ENCODE measurements around the gene EXOC1. TPM values are rescaled to one million over a fixed set of nuclear protein-coding genes. Genes with fewer than 3 reads are reported as not detected.

Gene EXOC1
- total and polyA plus RNA-seq, 4 donors = 12.1 to 50.4 (median 32.6) TPM

DNA sequence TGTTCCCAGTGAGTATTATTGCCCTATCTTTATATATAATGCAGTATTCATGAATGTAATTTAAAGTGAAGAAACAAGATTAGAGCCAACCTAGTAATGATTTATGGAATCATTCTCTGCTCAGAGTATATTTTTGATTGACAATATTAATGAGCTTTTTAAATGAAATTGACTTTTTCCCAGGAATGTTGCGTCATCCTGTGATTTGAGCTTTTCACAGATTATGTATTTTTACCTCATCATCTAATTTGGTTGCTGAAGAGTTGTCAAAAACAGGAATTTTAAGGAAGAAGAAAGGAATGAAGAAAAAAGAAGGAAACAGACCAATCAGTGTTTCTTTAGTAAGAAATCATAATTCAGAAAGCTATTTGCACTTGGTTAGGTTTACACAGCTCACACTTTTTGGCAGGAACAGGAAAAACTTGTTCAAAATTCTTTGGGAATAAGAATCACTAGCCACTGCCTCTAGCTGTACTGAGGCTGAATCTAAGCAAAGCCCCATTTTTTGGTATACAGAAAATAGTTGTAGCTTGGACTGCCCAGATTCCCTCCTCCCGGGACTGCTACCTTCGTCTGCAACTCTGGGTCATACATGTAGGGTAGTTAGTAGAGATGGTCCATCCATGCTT lies 27.3 kb downstream of the EXOC1 start:
- no peaks in the 10 kb centered on the region for H3K27me3 ChIP-seq (ENCODE audit: control insufficient read depth in 1 of 2, insufficient read depth in 2 of 2, low read length in 1 of 2)
- no peaks in the 10 kb centered on the region for H3K4me1 ChIP-seq (ENCODE audit: control insufficient read depth in 1 of 2, insufficient read depth in 2 of 2, low read length in 2 of 2)
- H3K4me3 ChIP-seq (ENCODE audit: low read length in 2 of 2) = no peak overlapping the region
- H3K36me3 ChIP-seq (ENCODE audit: control insufficient read depth in 1 of 2, insufficient read depth in 2 of 2, low read length in 1 of 2) = peaks cover 3 to 9% of the 10 kb centered on the region in 2 donors
- intact Hi-C loops (cut with DNase I) = no loop called here
- H3K9me3 ChIP-seq (ENCODE audit: control insufficient read depth, low read length) = no peaks in the 10 kb centered on the region
- ATAC-seq (ENCODE audit: low FRiP score) (no peak), DNase-seq (no peak)
- 97% methylated on average over 3 of the region's 3 CpGs for WGBS, 2 donors
- no peak overlapping the region for H3K27ac ChIP-seq (ENCODE audit: low read depth in 1 of 2, low read length in 2 of 2)

DNA sequence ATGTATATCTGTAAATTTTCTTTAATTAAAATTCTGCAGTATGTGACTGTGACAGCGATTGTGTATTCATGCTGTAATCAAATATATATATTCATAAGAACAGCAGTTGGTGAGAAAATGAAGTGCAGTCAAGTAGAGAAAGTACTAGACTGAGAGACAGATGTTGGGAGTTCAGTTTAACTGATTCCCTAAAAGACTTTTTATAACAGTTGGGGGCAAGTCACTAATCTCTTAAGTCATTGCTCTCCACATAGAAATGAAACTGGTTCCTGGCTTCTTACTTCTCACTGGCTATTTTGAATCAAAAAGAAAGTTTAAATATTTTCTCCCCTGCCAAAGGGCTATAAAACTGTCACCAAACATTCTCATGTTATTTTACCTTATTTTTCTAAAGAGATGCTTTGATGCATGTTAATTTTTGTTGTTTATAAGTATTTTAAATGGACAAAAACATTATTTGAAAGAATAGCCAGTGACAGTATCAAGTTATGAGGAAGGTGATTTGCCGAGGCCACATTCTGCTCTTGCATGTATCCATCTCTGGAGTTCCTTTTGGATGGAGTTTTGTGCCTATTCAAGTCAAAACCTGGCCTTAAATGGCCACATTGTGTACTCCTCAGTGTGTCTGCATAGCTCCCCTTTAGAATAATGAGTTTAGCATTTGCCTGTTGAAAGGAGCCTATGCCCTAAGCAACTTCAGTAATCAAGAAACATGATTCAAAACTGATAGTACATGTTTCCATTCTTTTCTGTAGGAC lies 30.8 kb downstream of the EXOC1 start:
- Histone ChIP-seq H3K27me3 (ENCODE audit: control insufficient read depth in 1 of 2, insufficient read depth in 2 of 2, low read length in 1 of 2) (no peaks in the 10 kb centered on the region), H3K36me3 (ENCODE audit: control insufficient read depth in 1 of 2, insufficient read depth in 2 of 2, low read length in 1 of 2) (peaks cover 2 to 9% of the 10 kb centered on the region in 2 donors), H3K27ac (ENCODE audit: low read depth in 1 of 2, low read length in 2 of 2) (no peak overlapping the region), H3K4me3 (ENCODE audit: low read length in 2 of 2) (no peak overlapping the region), H3K4me1 (ENCODE audit: control insufficient read depth in 1 of 2, insufficient read depth in 2 of 2, low read length in 2 of 2) (no peaks in the 10 kb centered on the region), H3K9me3 (ENCODE audit: control insufficient read depth, low read length) (no peaks in the 10 kb centered on the region)
- ATAC-seq (ENCODE audit: low FRiP score) (no peak), DNase-seq (no peak)
- 85 to 86% methylated on average over 2 of the region's 2 CpGs for WGBS, 2 donors
- intact Hi-C loops (cut with DNase I) = no loop called here

GRCh38 chr4:55884851-55885219 lies 31.4 kb downstream of the EXOC1 start:
- H3K27ac ChIP-seq (ENCODE audit: low read depth in 1 of 2, low read length in 2 of 2) = no peak overlapping the region
- H3K36me3 ChIP-seq (ENCODE audit: control insufficient read depth in 1 of 2, insufficient read depth in 2 of 2, low read length in 1 of 2) = peaks cover 0 to 9% of the 10 kb centered on the region in 2 donors
- H3K9me3 ChIP-seq (ENCODE audit: control insufficient read depth, low read length) = no peaks in the 10 kb centered on the region
- ATAC-seq (ENCODE audit: low FRiP score) = no peak
- no peak for DNase-seq
- H3K4me1 ChIP-seq (ENCODE audit: control insufficient read depth in 1 of 2, insufficient read depth in 2 of 2, low read length in 2 of 2) = no peaks in the 10 kb centered on the region
- H3K4me3 ChIP-seq (ENCODE audit: low read length in 2 of 2) = no peak overlapping the region
- 91 to 94% methylated on average over 1 of the region's 1 CpG for WGBS, 2 donors
- intact Hi-C loops (cut with DNase I) = no loop called here
- H3K27me3 ChIP-seq (ENCODE audit: control insufficient read depth in 1 of 2, insufficient read depth in 2 of 2, low read length in 1 of 2) = no peaks in the 10 kb centered on the region

GRCh38 chr4:55887594-55887993 lies 34.1 kb downstream of the EXOC1 start:
- no peaks in the 10 kb centered on the region for H3K4me1 ChIP-seq (ENCODE audit: control insufficient read depth in 1 of 2, insufficient read depth in 2 of 2, low read length in 2 of 2)
- no peaks in the 10 kb centered on the region for H3K9me3 ChIP-seq (ENCODE audit: control insufficient read depth, low read length)
- H3K36me3 ChIP-seq (ENCODE audit: control insufficient read depth in 1 of 2, insufficient read depth in 2 of 2, low read length in 1 of 2) = peaks cover 2 to 3% of the 10 kb centered on the region in 2 donors
- H3K27ac ChIP-seq (ENCODE audit: low read depth in 1 of 2, low read length in 2 of 2) = no peak overlapping the region
- ATAC-seq (ENCODE audit: low FRiP score) (no peak), DNase-seq (no peak)
- H3K27me3 ChIP-seq (ENCODE audit: control insufficient read depth in 1 of 2, insufficient read depth in 2 of 2, low read length in 1 of 2) = no peaks in the 10 kb centered on the region
- WGBS, 2 donors = 68 to 80% methylated on average over 1 of the region's 1 CpG
- no peak overlapping the region for H3K4me3 ChIP-seq (ENCODE audit: low read length in 2 of 2)
- intact Hi-C loops (cut with DNase I) = no loop called here

DNA sequence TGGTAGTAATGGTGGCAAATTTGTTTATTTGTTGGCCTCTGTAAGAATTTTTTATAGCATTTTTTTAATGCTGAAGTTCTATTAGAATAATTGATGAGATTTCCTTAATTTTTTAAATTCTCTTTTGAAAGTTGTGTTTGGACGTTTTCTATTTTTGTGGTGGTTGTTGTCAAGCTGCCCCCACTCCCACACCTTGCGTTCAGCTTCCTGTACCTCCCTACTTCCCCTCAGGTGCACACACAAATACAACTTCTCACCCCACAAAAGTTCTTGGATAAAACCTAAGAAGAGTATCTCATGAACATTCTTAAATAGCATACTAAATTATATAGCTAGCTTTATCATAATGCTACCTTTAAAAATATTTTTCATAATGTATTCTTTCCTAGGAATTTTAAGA lies 38.7 kb downstream of the EXOC1 start:
- Histone ChIP-seq H3K27me3 (ENCODE audit: control insufficient read depth in 1 of 2, insufficient read depth in 2 of 2, low read length in 1 of 2) (no peaks in the 10 kb centered on the region), H3K4me3 (ENCODE audit: low read length in 2 of 2) (no peak overlapping the region), H3K36me3 (ENCODE audit: control insufficient read depth in 1 of 2, insufficient read depth in 2 of 2, low read length in 1 of 2) (peaks cover 2 to 3% of the 10 kb centered on the region in 2 donors), H3K4me1 (ENCODE audit: control insufficient read depth in 1 of 2, insufficient read depth in 2 of 2, low read length in 2 of 2) (no peaks in the 10 kb centered on the region), H3K9me3 (ENCODE audit: control insufficient read depth, low read length) (no peaks in the 10 kb centered on the region), H3K27ac (ENCODE audit: low read depth in 1 of 2, low read length in 2 of 2) (no peak overlapping the region)
- 83 to 86% methylated on average over 2 of the region's 2 CpGs for WGBS, 2 donors
- ATAC-seq (ENCODE audit: low FRiP score) = no peak
- no peak for DNase-seq
- intact Hi-C loops (cut with DNase I) = loop anchor here in 1 of 2 donors (2.0 kb wide), 1 partner anchor 57 kb away; the partner anchor contains the start of gene CEP135

DNA sequence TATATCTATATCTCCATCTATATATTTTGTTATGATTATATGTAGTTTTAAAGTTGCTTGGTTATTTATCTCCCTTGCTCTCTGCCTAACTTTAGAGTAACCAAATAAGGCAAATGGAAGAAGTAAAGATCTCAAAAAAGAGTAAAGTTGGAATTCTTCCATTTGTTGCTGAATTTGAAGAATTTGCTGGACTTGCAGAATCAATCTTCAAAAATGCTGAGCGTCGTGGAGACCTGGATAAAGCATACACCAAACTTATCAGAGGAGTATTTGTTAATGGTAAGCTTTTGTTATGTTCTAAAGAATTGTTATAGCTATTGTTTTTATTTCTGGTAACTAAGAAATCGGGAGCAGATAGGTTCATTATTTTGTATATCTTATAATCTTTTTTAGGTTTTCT lies 43.2 kb downstream of the EXOC1 start:
- Histone ChIP-seq H3K4me3 (ENCODE audit: low read length in 2 of 2) (no peak overlapping the region), H3K9me3 (ENCODE audit: control insufficient read depth, low read length) (no peaks in the 10 kb centered on the region), H3K4me1 (ENCODE audit: control insufficient read depth in 1 of 2, insufficient read depth in 2 of 2, low read length in 2 of 2) (no peaks in the 10 kb centered on the region), H3K27me3 (ENCODE audit: control insufficient read depth in 1 of 2, insufficient read depth in 2 of 2, low read length in 1 of 2) (no peaks in the 10 kb centered on the region), H3K36me3 (ENCODE audit: control insufficient read depth in 1 of 2, insufficient read depth in 2 of 2, low read length in 1 of 2) (peaks cover 2% of the 10 kb centered on the region in 2 donors), H3K27ac (ENCODE audit: low read depth in 1 of 2, low read length in 2 of 2) (no peak overlapping the region)
- ATAC-seq (ENCODE audit: low FRiP score) = no peak
- no peak for DNase-seq
- intact Hi-C loops (cut with DNase I) = no loop called here
- 37 to 49% methylated on average over 3 of the region's 3 CpGs for WGBS, 2 donors

GRCh38 chr4:55902677-55903076 lies 49.2 kb downstream of the EXOC1 start:
- no peak for ATAC-seq (ENCODE audit: low FRiP score)
- Histone ChIP-seq H3K27me3 (ENCODE audit: control insufficient read depth in 1 of 2, insufficient read depth in 2 of 2, low read length in 1 of 2) (no peaks in the 10 kb centered on the region), H3K36me3 (ENCODE audit: control insufficient read depth in 1 of 2, insufficient read depth in 2 of 2, low read length in 1 of 2) (peaks cover 1 to 4% of the 10 kb centered on the region in 2 donors), H3K4me1 (ENCODE audit: control insufficient read depth in 1 of 2, insufficient read depth in 2 of 2, low read length in 2 of 2) (no peaks in the 10 kb centered on the region), H3K27ac (ENCODE audit: low read depth in 1 of 2, low read length in 2 of 2) (no peak overlapping the region), H3K9me3 (ENCODE audit: control insufficient read depth, low read length) (no peaks in the 10 kb centered on the region), H3K4me3 (ENCODE audit: low read length in 2 of 2) (no peak overlapping the region)
- 96 to 97% methylated on average over 4 of the region's 4 CpGs for WGBS, 2 donors
- intact Hi-C loops (cut with DNase I) = no loop called here
- DNase-seq = no peak

- intact Hi-C loops (cut with DNase I) = no loop called here
- DNase-seq (no peak), ATAC-seq (ENCODE audit: low FRiP score) (no peak)
- no peaks in the 10 kb centered on the region for H3K9me3 ChIP-seq (ENCODE audit: control insufficient read depth, low read length)
- H3K4me1 ChIP-seq (ENCODE audit: control insufficient read depth in 1 of 2, insufficient read depth in 2 of 2, low read length in 2 of 2) = no peaks in the 10 kb centered on the region
- H3K4me3 ChIP-seq (ENCODE audit: low read length in 2 of 2) = no peak overlapping the region
- H3K27ac ChIP-seq (ENCODE audit: low read depth in 1 of 2, low read length in 2 of 2) = no peak overlapping the region
- H3K36me3 ChIP-seq (ENCODE audit: control insufficient read depth in 1 of 2, insufficient read depth in 2 of 2, low read length in 1 of 2) = peaks cover 1 to 4% of the 10 kb centered on the region in 2 donors
- no peaks in the 10 kb centered on the region for H3K27me3 ChIP-seq (ENCODE audit: control insufficient read depth in 1 of 2, insufficient read depth in 2 of 2, low read length in 1 of 2)
These were observed 50.1 kb downstream of the EXOC1 start for GRCh38 chr4:55903577-55903976.

DNA sequence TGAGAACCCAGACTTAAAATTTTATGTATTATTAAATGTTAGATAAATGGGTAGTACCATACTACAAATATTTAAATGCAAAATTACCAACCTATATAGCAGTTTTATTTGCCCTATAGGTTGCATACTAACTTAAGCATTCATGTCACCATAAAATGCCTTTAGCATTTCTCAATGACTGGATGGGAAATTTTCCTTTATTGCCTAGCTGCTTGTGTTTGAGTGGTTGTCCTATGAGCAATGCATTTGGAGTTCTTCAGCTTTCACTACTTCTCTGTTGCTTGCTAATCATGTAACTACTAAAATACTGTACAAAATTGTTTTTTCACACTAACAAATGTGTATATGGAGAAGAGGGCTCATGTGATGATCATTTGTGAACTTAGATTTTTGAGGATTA lies 51.1 kb downstream of the EXOC1 start:
- intact Hi-C loops (cut with DNase I) = no loop called here
- Histone ChIP-seq H3K36me3 (ENCODE audit: control insufficient read depth in 1 of 2, insufficient read depth in 2 of 2, low read length in 1 of 2) (peaks cover 1 to 4% of the 10 kb centered on the region in 2 donors), H3K27me3 (ENCODE audit: control insufficient read depth in 1 of 2, insufficient read depth in 2 of 2, low read length in 1 of 2) (no peaks in the 10 kb centered on the region), H3K4me3 (ENCODE audit: low read length in 2 of 2) (no peak overlapping the region), H3K27ac (ENCODE audit: low read depth in 1 of 2, low read length in 2 of 2) (no peak overlapping the region), H3K4me1 (ENCODE audit: control insufficient read depth in 1 of 2, insufficient read depth in 2 of 2, low read length in 2 of 2) (no peaks in the 10 kb centered on the region), H3K9me3 (ENCODE audit: control insufficient read depth, low read length) (no peaks in the 10 kb centered on the region)
- no peak for ATAC-seq (ENCODE audit: low FRiP score)
- DNase-seq = no peak
